ENCODE data around the gene KBTBD12.

KBTBD12 gene

DNA sequence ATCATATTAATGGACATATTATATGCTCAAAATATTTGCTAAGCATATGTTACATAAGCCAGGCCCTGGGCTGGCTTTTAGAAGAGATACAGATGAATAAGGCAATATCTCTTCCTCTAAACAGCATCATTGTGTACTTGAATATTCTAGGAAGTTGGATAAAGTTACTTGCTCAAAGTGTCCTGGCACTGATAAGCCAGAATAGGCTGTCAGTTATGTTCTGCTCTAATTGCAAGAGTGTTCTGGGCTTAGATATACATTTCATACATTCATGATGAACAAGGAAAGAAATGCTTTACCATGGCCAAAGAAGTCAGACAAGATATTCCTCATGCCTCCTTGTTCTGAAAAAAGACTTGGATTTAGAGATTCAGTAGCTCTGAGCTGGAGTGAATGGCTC, 40.7 kb downstream of the KBTBD12 start:
- ATAC-seq, result no peak

DNA sequence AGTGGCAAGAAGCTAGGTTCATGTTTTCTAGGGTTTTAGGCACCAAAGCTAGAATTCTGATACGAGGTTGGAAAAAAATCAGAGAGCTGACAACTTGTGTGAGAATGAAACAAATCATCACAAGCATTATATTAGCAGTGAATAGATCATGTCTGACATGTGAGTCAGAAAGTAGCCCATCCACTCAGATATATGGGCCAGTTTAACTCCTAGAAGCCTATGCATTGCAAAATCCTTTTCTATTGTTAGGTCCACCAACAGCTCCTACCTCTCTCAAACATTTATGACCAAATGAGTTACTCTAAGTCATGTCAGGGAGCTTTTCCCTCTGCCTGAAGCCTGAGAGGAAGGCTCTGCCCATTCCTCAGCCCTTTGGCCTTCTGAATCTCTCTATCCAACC, 44.0 kb downstream of the KBTBD12 start:
- no peak for ATAC-seq

DNA sequence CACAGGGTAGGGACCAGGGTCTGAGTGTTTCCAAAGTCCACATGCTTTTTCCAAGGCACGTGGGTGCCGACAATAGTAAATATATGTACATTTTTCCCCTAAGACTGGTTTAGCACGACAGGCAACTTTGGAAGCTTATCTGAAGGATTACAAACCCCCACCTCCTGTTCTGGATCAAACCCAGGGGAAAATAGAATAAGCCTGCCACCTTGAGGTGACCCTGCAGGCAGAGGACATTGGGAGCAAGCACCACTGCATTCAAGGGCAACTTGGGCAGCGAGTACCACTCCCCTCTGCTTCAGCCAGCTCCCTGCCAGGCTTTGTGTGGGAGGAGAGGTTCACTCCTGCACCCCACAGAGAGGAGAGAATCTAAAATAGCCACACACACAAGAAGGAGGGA, 44.8 kb downstream of the KBTBD12 start:
- no peak for ATAC-seq

DNA sequence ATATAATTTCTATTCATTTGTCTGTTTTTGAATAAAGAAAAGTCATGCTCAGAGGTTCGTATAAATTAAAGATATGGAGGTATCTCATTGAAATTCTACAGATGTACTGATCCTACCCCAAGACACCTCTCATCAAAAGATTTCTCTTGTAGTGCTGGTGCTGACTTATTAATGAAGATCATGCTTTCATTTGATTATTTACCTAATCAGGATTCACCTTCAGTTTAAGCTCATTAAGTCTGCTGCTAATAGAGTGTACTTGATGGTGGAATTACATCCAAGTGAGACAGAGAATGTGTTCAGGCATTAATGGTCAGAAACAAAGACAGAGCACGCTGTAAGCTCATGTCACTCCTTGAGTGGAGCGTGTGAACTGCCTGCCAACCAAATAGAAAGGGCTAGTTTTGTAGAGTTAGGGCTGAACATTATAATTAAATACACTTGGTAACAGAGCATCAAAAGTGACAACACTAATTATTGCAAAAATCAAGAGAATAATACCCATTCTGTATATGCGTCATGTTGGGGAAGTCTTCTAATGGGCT, 45.5 kb downstream of the KBTBD12 start:
- ATAC-seq, result no peak

DNA sequence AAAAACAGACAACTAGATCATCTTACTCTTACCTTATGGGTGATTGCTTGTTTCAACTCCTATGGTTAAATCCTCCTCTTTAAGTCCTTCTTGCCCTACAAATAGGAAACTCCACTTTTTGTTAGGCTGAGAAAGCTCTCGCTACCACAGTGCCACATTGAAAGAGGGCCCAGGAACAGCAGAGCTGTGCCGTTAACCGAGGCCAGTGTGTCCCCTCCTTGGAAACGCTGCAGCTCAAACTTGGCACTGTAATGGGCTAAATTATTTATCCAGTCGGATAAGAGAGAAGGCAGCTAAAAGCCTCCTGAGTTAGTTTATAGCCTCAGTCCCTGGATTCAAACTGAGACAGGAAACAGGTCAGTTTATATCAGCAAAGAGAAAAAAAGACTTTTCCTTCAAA, 46.1 kb downstream of the KBTBD12 start:
- ATAC-seq, result no peak

DNA sequence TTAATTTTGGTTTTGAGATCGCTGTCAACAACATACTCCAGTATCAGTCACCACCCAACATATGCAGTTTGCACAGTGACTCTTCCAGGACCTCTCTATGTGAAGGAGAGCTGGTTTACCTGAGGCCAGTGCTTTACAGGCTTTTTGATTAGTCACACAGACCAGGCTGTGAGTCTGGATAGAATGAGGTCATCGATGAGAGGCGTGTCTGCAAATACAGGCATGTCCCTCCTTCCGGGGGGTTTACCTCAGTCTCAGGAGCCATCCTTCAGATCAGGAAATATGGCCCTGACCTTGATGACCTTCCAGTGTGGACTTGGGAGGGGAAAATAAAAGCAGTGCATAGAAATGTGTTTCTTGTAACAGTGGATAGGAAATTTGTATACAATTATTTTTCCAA, 46.9 kb downstream of the KBTBD12 start:
- ATAC-seq, result no peak

DNA sequence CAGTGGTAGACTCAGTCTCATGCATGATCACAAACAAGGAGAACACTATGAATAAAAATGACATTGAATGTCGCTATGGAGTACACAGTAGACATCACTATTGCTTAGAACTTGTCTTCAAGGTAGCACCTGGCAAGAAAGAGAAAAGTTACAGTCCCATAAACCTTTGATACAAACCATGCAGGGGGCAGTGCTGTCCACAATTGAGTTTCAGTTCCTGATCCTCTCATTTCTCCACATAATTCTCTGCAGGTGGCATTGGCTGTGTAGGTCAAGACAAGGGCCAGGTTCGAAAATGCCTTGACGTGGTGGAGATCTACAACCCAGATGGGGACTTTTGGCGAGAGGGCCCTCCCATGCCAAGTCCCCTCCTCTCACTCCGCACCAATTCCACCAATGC, 47.9 kb downstream of the KBTBD12 start:
- ATAC-seq, result no peak

DNA sequence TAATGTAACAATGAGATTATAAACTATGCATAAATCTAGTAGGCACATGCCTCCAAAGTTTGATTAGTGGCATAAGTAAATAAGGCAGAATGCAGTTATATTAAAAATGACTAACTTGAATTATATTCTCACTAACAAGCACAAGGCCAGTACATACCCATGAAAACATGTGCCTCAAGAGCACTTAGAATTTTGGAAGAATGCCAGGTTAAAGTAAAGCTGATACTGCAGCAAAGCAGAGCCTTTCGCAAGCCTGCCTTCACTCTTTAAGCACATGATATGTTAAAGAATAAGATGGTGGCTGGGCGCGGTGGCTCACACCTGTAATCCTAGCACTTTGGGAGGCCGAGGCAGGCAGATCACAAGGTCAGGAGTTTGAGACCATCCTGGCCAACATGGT, 49.0 kb downstream of the KBTBD12 start:
- no peak for ATAC-seq

DNA sequence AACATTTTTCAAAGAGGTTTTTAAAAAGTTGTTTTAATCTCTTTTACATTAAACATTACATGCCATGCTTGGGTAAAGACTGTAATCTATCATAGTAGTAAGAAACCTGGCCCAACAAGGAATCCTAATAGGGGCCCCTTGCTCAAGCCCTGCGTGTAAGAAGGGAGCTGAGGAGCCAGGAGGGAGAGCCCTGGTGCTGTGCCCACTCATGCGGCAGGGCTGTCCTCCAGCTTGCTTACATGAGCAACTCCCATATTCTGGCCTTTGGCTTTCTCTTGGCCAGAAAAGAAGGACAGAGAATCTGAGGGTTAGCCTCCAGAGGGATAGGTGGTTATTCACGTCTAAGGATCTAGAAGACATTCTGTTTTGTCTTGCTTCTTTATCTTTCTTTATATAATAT, 49.8 kb downstream of the KBTBD12 start:
- ATAC-seq, result no peak

DNA sequence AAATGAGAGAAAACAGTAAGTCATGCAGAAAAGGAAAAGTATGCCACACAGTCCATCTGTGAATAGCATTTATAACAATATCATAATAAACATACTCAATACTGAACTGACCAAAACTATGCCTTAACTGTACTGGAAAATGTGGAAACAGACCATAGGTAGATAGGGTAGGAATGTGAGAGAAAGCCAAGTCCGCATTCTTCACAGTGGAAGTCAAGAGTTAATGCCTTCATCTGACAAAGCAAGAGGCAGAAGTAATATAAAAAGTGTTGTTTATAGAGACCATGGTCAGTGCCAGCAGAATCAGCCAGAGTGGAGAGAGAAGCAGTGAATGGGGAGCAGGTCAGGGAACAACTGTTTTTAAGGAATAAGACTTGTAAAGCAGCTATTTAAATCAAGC, 52.3 kb downstream of the KBTBD12 start:
- no peak for ATAC-seq

DNA sequence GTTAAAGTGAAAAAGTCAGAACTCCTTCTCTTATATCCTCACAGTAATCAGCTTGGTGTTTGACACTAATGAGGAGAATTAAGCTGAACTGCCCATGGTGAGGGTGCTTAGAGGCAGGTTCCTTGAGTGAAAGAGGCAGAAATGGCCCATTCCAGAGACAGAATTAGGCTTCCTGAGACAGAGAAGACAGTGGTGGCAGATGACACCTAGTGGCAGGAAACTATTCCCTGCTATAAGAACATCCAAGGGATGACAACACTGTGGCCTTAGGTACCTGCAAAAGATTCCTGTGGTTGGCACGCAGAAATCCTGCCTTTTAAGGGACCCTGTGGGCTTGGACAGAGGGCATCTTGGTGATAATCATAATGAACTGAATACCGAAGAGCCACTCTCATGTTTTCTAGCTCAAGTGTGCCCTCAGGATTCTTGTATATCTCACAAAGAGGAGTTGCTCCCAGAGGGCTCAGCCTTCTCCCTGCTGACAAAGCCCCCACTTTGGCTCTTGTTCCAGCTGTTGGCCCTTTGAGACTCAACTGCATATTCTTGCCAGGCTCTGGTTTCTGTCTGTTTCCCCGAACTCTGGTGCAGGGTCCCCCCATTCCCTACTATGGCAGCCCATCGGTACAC, 56.0 kb downstream of the KBTBD12 start:
- ATAC-seq, result no peak

DNA sequence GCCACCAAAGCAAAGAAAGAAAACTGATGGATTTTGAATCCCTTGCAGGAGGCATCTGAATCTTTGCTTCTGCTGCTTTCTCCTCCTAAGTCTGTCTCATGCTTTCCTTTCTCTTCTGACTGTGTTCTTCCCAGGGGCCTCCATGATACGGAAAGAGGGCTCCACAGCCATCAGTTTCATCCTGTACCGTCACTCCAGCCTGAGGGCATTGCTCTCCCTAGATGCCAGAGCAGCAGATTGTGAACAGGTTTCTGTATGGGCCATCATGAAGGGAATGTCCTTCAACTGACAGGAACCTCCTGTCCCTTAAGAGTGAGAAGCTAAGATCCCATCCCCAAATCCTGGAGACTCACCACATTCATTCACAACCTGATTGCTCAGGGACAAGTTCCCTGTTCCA, 59.2 kb downstream of the KBTBD12 start:
- no peak for ATAC-seq

DNA sequence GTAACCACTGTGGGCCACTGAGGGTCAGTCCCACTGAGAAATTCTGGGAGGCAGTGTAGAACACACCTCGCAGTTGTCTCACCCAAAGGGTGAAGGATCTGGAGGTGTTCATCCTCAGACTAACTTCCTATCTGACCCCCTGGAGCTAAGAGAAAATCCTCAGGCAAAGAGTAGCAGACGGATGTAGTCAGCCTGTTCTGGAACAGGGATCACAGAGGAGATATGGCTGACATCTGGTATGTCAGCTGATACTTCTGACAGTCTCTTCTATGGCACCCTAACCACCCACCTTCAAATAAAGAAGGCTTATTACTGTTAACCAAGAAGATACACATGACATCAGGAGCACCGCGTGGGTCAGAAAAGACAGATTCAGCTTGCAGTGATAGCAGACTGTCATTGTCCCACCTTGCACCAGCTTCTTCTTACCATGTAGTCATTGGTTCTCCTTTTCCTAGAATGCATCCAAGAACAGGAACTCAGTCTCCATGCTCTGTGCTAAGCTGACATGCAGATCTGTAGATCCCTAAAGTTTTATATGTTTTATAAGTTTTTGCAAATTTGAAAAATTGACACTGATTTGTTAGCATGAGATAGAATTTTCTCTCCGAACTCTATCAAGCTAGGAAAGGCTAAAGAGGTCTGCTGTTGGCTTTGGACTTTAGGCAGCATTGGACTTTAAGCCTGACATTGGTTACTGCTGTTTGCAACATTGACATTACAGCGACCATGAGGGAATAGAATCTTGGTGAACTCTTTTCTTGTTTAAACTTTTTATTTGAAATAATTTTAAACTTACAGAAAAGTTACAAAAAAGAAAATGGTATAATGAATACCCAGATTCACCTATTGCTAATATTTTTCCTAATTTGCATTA, 60.4 kb downstream of the KBTBD12 start:
- ATAC-seq, result no peak

DNA sequence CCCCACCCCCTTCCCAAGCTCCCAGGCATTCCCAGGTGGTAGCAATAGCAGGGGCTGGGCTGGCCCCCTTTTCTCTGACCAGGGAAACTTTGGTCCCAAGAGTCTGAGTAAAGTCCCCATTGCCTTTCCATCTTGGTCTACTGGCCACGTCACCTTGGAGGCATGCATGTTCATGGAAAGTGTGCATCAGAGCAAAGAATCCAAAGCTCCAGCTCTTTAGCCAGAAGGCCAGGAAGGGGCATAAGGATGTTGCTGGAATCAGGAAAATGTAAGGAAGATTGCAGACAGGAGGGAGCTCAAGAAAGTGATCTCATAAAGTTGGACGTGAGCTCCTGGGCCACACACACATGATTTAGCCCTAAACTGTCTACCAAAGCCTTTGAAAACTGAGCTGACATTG, 63.6 kb downstream of the KBTBD12 start:
- no peak for ATAC-seq

DNA sequence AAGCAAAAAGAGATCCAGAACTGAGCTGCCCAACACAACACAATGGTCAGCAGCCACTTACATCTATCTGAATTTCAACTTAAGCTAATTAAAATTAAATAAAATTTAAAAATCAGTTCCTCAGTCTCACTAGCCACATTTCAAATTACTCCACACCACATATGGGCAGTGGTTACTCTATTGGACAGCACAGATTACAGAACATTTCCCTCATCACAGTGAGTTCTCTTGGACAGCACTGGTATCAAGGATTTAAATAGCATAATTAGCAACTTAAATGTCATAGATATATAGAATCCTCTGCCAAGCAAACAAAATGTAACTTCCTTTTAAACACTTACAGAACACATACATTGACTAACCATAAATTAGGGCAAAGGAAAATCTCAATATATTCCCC, 64.4 kb downstream of the KBTBD12 start:
- no peak for ATAC-seq

DNA sequence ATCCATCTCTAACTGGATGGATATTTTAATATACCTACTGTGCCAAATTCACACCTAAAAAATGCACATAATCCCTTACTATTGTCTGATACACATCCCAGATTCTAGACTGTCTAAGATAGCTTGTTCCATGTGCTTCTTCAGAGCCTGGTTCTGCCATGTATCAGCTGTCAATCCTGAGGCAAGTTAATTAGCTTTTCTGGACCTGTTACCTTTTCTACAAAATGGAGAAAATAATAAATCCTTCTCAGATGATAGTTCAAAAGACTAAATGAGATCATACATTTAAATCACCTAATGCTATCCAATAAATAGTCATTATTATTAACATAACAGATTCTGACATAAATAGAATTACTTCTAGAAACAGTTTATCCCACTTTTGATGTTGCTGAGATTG, 66.1 kb downstream of the KBTBD12 start:
- no peak for ATAC-seq

DNA sequence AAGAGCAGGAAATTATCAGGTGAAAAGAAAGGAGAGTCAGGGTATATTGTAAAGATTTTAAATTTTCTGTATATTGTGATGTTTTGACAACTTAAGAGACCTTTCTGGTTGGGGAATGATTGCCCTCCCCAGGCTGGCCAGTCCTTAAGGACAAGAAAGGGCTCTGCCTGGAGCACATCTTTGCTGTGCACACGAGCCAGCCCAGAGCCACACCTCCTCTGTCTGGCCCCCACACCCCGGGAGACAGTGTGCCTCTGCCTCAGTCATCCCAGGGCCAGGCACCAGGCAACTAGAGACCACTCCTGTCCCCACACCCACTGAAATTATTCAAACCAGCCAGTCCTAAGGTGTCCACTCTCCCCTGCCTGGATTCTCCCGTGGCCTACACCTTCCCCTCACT, 67.1 kb downstream of the KBTBD12 start:
- ATAC-seq, result no peak

DNA sequence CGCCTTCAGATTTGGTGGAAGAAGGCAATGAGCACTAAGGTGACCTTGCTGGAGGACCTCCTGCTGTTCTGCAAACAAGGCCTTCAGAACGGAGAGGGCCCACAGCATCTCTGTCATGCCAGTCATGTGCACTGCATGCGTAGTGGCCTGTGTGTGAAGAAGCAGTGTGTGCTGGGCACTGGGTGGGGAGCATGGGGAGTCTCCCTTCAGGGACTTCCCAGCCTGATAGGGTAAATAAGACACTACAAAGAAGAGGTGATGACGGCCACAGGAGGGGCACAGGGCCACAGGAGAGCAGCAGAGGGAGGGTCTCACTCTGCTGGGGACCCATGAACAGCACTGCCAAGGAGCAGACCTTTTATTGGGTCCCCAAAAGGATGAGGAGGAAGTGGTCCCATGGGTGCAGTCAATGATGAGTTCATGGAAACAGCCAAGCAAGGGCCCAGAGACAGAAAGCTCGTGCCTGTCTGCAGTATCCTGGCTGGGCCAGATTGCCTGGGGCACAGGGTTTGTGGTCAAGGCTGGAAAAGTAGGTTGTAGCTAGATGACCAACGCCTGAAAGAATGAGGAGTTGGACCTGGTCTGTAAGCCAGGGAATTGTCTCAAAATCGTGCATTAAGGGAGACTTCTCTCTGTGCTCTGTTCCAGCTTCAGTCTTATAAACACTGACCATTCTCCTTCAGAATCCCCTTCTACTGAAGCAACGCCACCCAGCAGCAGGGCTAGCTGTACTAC, 69.4 kb downstream of the KBTBD12 start:
- ATAC-seq, result no peak

DNA sequence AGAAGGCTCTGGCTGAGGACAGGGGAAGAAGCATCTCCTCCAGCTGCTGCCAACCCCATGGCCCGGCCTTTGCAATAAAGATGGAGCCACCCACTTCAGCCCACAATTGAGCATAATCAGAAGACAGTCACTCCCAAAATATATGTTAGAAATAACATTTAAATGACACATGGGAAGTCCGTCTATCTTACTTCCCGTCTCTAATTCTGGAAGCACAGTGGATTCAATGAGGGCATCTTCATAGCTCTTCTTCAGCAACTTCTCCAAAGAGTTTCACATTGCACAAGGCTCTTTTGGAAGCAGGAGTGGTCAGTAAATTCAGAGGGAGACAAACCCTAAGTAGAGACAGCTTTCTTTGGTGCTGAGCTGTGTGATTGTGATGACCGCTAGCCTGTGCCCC, 70.2 kb downstream of the KBTBD12 start:
- ATAC-seq, result no peak

DNA sequence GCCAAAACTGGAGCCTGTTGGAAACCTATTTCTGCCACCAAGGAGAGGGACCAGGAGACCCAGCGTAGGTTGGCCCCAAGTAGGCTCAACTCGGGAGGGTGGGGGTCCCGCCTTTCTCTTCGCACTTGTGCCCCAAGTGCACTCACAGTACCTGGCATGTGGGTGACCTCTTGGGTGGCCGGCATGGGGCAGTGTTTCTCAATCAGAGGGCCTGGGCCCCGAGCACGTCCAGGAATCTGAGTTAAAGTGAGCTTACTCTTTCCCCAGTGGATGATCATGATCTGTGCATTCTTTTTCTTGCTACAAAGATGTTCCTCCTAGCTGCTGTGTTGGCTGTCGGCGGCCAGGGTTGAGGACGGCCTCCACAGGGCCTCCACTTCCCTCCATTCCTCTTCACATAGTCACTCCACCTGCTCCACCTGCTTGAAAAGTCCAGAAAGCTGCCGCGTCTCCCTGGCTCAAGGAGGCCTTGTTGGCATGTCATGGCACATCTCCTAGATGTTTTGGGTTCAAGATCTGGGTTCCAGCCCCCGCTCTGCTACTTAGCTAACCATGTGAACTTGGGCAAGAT, 70.7 kb downstream of the KBTBD12 start:
- no peak for ATAC-seq

DNA sequence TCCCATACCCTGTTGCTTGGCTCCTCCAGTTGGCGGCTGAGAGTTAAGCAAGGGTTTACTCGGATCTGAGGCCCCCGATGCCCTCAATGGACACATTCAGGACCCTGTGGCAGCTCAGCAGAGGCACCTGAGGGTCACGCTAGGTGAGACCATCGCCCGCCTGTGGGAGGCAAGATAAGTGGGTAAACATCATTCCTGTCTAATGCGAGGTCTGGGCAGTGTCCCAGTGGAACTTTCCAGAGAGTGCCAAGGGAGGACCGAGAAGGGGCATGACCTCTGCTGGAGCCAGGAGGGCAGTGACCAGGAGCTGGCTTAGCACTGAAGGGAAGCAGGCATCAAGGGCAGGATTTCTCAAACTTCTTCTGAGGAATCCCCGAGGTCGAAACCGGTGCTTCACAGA, 71.8 kb downstream of the KBTBD12 start:
- no peak for ATAC-seq

DNA sequence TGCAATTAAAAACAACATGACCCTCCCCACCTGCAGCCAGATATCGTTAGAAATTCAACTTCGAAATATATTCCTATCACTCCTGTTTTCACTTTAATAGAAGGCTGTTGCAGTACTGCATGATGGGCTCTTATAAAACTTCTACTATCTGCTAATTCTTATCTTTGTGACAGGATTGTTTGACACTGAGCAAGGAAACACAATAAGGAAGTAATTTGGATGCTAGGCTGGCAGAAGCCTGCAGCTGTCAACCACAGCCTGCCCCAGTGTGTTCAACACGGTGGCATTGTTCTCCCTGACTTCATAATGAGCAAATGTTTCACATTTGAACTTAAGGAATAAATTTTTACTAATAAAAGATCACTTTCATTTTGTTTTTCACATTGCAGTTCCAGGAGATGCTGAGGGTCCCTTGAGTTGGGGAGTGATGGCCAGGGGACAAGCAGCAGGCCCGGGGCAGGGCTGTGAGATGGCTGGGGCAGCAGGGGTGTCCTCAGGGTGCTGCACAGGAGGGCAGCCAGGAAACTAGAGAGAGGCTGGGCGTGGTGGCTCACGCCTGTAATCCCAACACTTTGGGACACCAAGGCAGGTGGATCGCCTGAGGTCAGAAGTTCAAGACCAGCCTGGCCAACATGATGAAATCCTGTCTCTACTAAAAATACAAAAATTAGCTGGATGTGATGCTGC, 72.4 kb downstream of the KBTBD12 start:
- ATAC-seq, result no peak
